OCI-LY3 (cell line): ENCODE measurements around the gene HS2ST1.

ENCODE experiments used
- EZH2phosphoT487 ChIP-seq: fragments of 200-600 bp; shearing (Covaris generic); IDR thresholded peaks from 2 replicates; pipeline ENCODE4 v1.6.1; 2018; ENCODE audit warnings: antibody characterized with exemption, mixed run types, low read depth
- TF ChIP-seq, protein P1 (sequence below): fragments of 200-600, 300-600 bp; sonication (generic); IDR thresholded peaks from 2 replicates; pipeline ENCODE4 v1.5.1; 2014; ENCODE audit warnings: antibody characterized with exemption, low read length, low read depth

- TF ChIP-seq, protein P1, sequence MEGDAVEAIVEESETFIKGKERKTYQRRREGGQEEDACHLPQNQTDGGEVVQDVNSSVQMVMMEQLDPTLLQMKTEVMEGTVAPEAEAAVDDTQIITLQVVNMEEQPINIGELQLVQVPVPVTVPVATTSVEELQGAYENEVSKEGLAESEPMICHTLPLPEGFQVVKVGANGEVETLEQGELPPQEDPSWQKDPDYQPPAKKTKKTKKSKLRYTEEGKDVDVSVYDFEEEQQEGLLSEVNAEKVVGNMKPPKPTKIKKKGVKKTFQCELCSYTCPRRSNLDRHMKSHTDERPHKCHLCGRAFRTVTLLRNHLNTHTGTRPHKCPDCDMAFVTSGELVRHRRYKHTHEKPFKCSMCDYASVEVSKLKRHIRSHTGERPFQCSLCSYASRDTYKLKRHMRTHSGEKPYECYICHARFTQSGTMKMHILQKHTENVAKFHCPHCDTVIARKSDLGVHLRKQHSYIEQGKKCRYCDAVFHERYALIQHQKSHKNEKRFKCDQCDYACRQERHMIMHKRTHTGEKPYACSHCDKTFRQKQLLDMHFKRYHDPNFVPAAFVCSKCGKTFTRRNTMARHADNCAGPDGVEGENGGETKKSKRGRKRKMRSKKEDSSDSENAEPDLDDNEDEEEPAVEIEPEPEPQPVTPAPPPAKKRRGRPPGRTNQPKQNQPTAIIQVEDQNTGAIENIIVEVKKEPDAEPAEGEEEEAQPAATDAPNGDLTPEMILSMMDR, result no peak
- no peak for TF ChIP-seq EZH2phosphoT487
Observed at GRCh38 chr1:87086120-87086519, 171.7 kb downstream of the HS2ST1 start.
